Astrocyte of the spinal cord (primary cell): Measurements from ENCODE around the gene RASGRF2.
A peak's percentile ranks its signal among the peaks of the same experiment; 100 is the strongest.

Source experiments
- DNase-seq: peaks from one replicate; pipeline ENCODE4 v3.0.0; 2011; ENCODE audit warnings: low read depth, low spot score
- H3K4me3 ChIP-seq: 2 replicates; pipeline ENCODE4 v1.5.1; 2011; ENCODE audit warnings: low read depth, mild to moderate bottlenecking, low read length, moderate library complexity
- in situ Hi-C: cut with HindIII; loops from 2 replicates; pipeline ENCODE4 v1.10.0; 2017; ENCODE audit warnings: low sequenced_read_pairs
- TF ChIP-seq, protein P1 (sequence below): IDR thresholded peaks from 2 replicates; pipeline ENCODE4 v1.5.1; 2012; ENCODE audit warnings: low read depth, mild to moderate bottlenecking, low read length, inconsistent platforms

Gene RASGRF2

DNA sequence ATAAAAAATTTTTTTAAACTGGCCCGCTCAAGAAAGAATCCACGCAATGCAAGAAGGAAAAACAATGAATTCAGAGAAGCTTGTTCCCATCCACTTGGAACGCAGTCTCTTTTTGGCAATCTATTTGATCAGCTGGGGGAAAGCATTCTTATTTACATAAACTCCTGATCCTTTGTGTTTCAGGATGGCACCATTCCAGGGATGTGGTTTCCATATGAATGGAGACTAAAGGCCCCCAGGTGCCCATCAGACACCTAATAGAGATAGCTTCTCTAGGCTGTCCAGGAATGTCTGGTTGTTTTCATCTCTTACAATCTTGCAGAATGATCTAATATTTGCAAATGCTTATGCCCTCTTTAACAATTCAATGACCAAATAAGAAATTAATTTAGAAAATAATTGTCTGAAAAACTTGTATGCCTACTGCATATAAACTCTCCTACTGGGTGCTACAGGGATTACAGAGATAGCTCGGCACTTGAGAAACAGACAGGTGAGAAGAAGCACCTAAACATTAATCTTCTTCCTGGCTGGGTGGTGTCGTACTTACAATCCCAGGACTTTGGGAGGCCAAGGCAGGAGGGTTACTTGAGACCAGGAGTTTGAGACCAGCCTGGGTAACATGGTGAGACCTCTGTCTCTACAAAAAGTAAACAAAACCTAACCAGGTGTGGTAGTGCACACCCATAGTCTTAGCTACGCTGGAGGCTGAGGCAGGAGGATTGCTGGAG lies 3.0 kb upstream of the RASGRF2 start:
- DNase-seq, result peak; percentile 30
- no peak overlapping the region for H3K4me3 ChIP-seq
- TF ChIP-seq, protein P1, sequence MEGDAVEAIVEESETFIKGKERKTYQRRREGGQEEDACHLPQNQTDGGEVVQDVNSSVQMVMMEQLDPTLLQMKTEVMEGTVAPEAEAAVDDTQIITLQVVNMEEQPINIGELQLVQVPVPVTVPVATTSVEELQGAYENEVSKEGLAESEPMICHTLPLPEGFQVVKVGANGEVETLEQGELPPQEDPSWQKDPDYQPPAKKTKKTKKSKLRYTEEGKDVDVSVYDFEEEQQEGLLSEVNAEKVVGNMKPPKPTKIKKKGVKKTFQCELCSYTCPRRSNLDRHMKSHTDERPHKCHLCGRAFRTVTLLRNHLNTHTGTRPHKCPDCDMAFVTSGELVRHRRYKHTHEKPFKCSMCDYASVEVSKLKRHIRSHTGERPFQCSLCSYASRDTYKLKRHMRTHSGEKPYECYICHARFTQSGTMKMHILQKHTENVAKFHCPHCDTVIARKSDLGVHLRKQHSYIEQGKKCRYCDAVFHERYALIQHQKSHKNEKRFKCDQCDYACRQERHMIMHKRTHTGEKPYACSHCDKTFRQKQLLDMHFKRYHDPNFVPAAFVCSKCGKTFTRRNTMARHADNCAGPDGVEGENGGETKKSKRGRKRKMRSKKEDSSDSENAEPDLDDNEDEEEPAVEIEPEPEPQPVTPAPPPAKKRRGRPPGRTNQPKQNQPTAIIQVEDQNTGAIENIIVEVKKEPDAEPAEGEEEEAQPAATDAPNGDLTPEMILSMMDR, result no peak
- in situ Hi-C loops, result no loop called here

GRCh38 chr5:80958616-80959015 lies 1.5 kb upstream of the RASGRF2 start:
- no peak for DNase-seq
- in situ Hi-C loops, result no loop called here
- H3K4me3 ChIP-seq, result no peak overlapping the region
- TF ChIP-seq, protein P1, result no peak

DNA sequence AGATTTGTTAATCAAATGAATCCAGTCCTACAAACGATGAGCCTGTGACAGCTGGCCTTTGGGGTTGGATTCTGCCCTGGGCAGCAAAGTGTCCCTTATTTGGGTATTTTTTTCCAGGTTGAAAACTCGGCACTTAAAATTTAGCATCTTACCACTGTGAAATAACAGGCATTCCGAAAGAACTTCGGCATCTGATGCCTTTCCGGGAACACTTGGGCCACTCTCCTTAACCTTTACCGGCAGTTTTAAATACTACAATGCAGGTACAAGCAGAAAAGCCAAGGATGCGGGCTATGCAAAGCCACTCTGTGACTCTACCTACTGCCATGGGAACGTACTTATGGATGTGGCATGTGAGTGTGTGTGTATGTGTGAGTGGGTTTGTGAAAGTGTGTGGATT lies 1.0 kb upstream of the RASGRF2 start:
- TF ChIP-seq, protein P1, result no peak
- no peak for DNase-seq
- H3K4me3 ChIP-seq, result no peak overlapping the region
- in situ Hi-C loops, result no loop called here

DNA sequence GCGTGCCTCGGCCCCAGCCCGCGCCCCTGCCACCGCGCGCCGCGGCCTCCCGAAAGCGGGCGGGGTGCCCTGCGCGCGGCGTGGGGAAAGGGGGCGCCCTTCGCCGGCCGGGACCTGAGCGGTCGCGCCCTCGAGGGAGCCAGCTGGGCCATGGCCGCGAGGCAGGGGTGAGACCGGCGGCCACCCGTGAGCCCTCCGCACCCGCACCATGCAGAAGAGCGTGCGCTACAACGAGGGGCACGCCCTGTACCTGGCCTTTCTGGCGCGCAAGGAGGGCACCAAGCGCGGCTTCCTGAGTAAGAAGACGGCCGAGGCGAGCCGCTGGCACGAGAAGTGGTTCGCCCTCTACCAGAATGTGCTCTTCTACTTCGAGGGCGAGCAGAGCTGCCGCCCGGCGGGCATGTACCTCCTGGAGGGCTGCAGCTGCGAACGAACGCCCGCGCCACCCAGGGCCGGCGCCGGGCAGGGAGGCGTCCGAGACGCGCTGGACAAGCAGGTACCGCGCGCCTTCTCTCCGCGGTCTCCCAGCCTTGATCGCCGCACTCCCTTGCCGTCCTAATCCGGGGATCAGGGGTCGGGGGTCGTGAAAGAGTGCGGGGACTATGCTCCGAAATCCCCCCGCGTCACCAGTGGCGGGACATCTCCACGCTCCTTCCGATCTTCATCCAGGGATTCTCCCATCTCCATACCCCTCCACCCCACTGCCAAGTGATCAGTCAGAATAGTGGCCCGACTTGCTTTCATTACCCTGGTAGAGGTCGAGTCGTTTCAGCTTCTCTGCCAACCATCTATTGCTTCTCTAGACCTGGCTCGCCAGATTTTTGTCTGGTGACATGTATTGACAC lies 590 bp downstream of the RASGRF2 start:
- DNase-seq, result peak; percentile 61
- TF ChIP-seq, protein P1, result peak; percentile 1
- in situ Hi-C loops, result no loop called here
- peak overlapping the region; percentile 52 for H3K4me3 ChIP-seq

GRCh38 chr5:80961376-80962281 lies 1.5 kb downstream of the RASGRF2 start:
- in situ Hi-C loops, result no loop called here
- TF ChIP-seq, protein P1, result no peak
- H3K4me3 ChIP-seq, result peak overlapping the region; percentile 52
- DNase-seq, result peak; percentile 27
